ENCODE results near the gene SLC22A23. TPM values are rescaled to one million over a fixed set of nuclear protein-coding genes. Genes with fewer than 3 reads are reported as not detected.

The SLC22A23 gene, protein sequence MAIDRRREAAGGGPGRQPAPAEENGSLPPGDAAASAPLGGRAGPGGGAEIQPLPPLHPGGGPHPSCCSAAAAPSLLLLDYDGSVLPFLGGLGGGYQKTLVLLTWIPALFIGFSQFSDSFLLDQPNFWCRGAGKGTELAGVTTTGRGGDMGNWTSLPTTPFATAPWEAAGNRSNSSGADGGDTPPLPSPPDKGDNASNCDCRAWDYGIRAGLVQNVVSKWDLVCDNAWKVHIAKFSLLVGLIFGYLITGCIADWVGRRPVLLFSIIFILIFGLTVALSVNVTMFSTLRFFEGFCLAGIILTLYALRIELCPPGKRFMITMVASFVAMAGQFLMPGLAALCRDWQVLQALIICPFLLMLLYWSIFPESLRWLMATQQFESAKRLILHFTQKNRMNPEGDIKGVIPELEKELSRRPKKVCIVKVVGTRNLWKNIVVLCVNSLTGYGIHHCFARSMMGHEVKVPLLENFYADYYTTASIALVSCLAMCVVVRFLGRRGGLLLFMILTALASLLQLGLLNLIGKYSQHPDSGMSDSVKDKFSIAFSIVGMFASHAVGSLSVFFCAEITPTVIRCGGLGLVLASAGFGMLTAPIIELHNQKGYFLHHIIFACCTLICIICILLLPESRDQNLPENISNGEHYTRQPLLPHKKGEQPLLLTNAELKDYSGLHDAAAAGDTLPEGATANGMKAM
- total RNA-seq (2014; rRNA removed; shearing (Covaris generic); ENCODE audit: low replicate concordance), result 0.12 and 2.8 TPM in 2 replicates

GRCh38 chr6:3456898-3457709, at the start of gene SLC22A23:
TSS of gene SLC22A23 (minus strand) at chr6:3457050. CDS start at chr6:3456559, 491 bp downstream.
- Histone ChIP-seq H3K4me3 (peak within 1 kb of the TSS; percentile 49), H3K27me3 (no peaks in the 10 kb centered on the region), H3K9me3 (no peaks in the 10 kb centered on the region), H3K36me3 (no peaks in the 10 kb centered on the region)
- DNase-seq, result peak; percentile 53

DNA sequence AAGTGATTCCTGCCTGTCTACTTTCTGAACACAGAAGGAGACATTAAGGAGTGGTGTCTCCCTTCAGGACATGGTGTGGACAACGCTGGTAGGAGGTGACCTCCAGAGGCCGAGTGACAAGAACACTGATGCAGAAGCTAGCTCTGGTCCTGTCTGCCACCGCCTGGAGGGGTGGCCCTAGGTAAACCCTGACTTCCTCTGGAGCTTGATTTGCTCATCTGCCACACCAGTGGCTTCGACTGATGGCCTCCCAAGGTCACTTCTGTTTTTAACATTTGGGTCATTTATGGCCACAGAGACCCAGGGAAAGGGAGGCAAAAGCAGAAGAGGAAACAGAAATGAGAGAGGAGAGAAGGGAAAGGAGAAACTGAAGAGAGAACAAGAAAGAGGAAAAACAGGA, 49.4 kb upstream of the SLC22A23 start:
- H3K4me3 ChIP-seq, result no peak overlapping the region
- H3K27me3 ChIP-seq, result no peaks in the 10 kb centered on the region
- DNase-seq, result no peak
- H3K36me3 ChIP-seq, result no peaks in the 10 kb centered on the region
- H3K9me3 ChIP-seq, result no peaks in the 10 kb centered on the region

- H3K27me3 ChIP-seq, result no peaks in the 10 kb centered on the region
- no peaks in the 10 kb centered on the region for H3K9me3 ChIP-seq
- no peaks in the 10 kb centered on the region for H3K36me3 ChIP-seq
- no peak for DNase-seq
- H3K4me3 ChIP-seq, result no peak overlapping the region
These were observed 48.3 kb upstream of the SLC22A23 start for GRCh38 chr6:3504938-3505805.

DNA sequence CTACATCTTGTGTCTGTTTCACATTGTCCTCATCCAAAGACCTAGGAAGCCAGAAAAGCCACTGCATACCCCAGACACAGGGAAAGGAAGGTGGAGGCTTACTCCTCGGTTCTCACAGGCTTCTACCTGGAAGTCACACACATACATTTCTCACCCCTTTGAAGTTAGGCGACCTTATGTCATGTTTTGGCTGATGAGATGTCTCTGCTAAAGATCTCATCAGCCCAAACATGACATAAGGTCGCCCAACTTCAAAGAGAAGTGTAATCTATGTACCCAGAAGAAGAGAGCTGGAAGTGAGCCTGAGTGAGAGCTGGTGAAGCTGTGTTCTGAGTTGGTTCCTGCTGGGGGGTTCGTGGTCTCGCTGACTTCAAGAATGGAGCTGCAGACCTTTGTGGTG, 47.5 kb upstream of the SLC22A23 start:
- H3K27me3 ChIP-seq, result no peaks in the 10 kb centered on the region
- no peaks in the 10 kb centered on the region for H3K36me3 ChIP-seq
- H3K4me3 ChIP-seq, result no peak overlapping the region
- H3K9me3 ChIP-seq, result no peaks in the 10 kb centered on the region
- no peak for DNase-seq

GRCh38 chr6:3501826-3502500, 45.1 kb upstream of the SLC22A23 start:
- DNase-seq, result no peak
- Histone ChIP-seq H3K27me3 (no peaks in the 10 kb centered on the region), H3K9me3 (no peaks in the 10 kb centered on the region), H3K4me3 (no peak overlapping the region), H3K36me3 (no peaks in the 10 kb centered on the region)

- H3K9me3 ChIP-seq, result no peaks in the 10 kb centered on the region
- H3K27me3 ChIP-seq, result no peaks in the 10 kb centered on the region
- H3K4me3 ChIP-seq, result no peak overlapping the region
- no peaks in the 10 kb centered on the region for H3K36me3 ChIP-seq
- DNase-seq, result no peak
These were observed 43.6 kb upstream of the SLC22A23 start for GRCh38 chr6:3500262-3501014.

GRCh38 chr6:3499603-3500002, 42.8 kb upstream of the SLC22A23 start:
- H3K9me3 ChIP-seq, result no peaks in the 10 kb centered on the region
- no peaks in the 10 kb centered on the region for H3K36me3 ChIP-seq
- DNase-seq, result no peak
- H3K4me3 ChIP-seq, result no peak overlapping the region
- no peaks in the 10 kb centered on the region for H3K27me3 ChIP-seq

DNA sequence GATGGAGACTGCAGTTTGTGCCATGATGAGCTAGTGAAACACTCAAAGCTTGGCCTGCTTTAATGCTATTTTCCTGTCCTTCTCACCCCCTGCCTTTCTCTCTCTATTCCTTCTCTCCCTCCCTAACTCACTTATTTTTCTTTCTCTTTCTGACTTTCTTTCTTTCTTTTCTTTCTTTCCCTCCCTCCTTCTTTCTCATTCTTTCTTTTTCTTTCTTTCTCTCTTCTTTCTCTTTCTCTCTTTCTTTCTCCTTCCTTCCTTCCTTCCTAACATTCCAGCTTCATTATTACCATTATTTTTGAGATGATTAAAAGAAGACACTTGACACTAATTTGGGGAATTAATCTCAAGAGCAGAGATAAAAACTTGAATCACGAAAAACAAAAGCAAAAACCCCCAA, 39.5 kb upstream of the SLC22A23 start:
- H3K4me3 ChIP-seq, result no peak overlapping the region
- no peaks in the 10 kb centered on the region for H3K9me3 ChIP-seq
- DNase-seq, result no peak
- no peaks in the 10 kb centered on the region for H3K27me3 ChIP-seq
- no peaks in the 10 kb centered on the region for H3K36me3 ChIP-seq

DNA sequence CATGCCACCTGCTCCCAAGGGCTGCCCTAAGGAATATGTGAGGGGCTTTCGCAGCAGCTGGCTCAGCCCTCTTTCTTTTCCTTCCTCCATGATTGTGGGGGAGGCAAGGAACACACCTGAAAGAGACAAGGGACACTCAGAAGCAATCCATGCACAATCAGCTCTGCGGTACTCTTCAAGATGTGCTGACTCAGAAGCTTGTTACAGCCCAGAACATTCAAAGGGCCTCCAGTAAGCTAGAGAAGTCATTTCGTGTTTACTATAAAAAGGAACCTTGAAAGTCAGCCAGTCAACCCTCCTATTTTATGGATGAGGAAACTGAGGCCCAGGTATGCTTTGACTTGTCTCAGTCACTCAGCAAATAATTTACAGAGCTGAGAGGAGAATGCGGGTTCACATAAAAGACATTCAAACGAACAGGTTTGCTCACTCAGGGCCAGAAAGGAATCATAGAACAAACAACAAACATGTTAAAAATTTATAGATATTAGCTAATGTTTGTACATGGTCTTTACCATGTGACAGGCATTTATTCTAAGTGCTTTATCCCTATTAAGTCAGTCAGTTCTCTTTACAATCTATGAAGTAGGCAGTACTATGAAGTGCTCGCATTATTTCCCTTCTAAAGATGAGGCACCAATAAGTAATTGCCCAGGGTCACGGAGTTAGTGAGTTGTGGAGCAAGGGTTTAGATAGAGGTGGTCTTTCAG, 37.7 kb upstream of the SLC22A23 start:
- no peaks in the 10 kb centered on the region for H3K9me3 ChIP-seq
- H3K4me3 ChIP-seq, result no peak overlapping the region
- no peak for DNase-seq
- no peaks in the 10 kb centered on the region for H3K27me3 ChIP-seq
- H3K36me3 ChIP-seq, result no peaks in the 10 kb centered on the region

GRCh38 chr6:3490625-3490980, 33.8 kb upstream of the SLC22A23 start:
- Histone ChIP-seq H3K36me3 (no peaks in the 10 kb centered on the region), H3K9me3 (no peaks in the 10 kb centered on the region), H3K27me3 (no peaks in the 10 kb centered on the region), H3K4me3 (no peak overlapping the region)
- no peak for DNase-seq

- Histone ChIP-seq H3K36me3 (no peaks in the 10 kb centered on the region), H3K27me3 (no peaks in the 10 kb centered on the region), H3K4me3 (no peak overlapping the region), H3K9me3 (no peaks in the 10 kb centered on the region)
- DNase-seq, result no peak
These were observed 33.2 kb upstream of the SLC22A23 start for GRCh38 chr6:3489961-3490624.

- no peaks in the 10 kb centered on the region for H3K9me3 ChIP-seq
- no peak for DNase-seq
These were observed 32.3 kb upstream of the SLC22A23 start for GRCh38 chr6:3489027-3489757.

DNA sequence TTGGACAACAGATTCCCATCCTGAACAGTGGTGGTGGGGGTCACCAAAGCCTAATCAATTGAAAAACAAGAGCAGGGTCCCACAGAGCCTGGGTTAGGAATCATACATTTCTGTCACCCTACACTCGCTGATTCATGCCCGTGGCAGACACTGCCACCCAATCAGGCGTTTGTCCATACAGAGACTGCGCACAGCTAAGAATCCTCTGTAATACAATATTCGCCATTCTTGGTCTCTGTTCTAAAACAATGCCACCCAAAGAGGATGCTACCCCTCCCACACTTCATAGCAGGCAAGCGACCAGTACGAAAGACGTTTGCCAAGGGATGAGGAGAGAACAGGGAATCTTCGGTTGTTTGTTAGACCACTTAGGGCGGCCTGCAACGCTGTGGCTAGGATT, 28.1 kb upstream of the SLC22A23 start:
- Histone ChIP-seq H3K27me3 (no peaks in the 10 kb centered on the region), H3K4me3 (no peak overlapping the region), H3K36me3 (no peaks in the 10 kb centered on the region)

More at GRCh38 chr6:3489027-3489757, 32.3 kb upstream of the SLC22A23 start:
- Histone ChIP-seq H3K4me3 (no peak overlapping the region), H3K36me3 (no peaks in the 10 kb centered on the region), H3K27me3 (no peaks in the 10 kb centered on the region)

DNA sequence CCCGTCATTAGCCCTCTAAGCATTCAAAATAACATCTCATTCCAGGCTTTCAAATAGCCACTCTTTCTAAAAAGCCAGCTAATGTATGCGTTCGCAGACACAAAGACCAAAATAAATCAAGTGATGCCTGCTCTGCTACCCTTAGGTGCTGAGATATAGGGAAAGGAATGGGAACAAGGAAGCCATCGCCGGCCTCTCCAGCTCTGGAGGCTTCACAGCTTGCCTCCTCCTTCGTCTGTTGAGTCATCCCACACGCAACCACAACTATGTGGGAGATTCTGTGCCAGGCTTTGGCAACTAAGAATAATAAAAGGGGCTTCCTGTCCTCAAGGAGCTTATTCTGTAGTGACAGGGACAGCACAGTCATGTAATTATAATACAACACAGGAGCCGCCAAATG, 27.3 kb upstream of the SLC22A23 start:
- peak; percentile 14 for DNase-seq
- Histone ChIP-seq H3K4me3 (no peak overlapping the region), H3K9me3 (peaks cover 4% of the 10 kb centered on the region; the same call in 1 of the 2 replicates), H3K36me3 (no peaks in the 10 kb centered on the region), H3K27me3 (no peaks in the 10 kb centered on the region)

More for the DNA sequence above, 28.1 kb upstream of the SLC22A23 start:
- peaks cover 2% of the 10 kb centered on the region; the same call in 1 of the 2 replicates for H3K9me3 ChIP-seq
- DNase-seq, result no peak
